Non-pigmented ciliary epithelial cell (primary cell): ENCODE measurements around the gene CCDC83.

Source experiments
- DNase-seq: peaks from one replicate; pipeline ENCODE4 v3.0.0-alpha.2; 2010; ENCODE audit warnings: low read depth

CCDC83 gene

GRCh38 chr11:85855341-85855656 lies at the start of gene CCDC83:
CCDC83 (plus strand) TSS chr11:85855383; CDS start chr11:85865124, 9,741 bp downstream.
- DNase-seq: no peak

DNA sequence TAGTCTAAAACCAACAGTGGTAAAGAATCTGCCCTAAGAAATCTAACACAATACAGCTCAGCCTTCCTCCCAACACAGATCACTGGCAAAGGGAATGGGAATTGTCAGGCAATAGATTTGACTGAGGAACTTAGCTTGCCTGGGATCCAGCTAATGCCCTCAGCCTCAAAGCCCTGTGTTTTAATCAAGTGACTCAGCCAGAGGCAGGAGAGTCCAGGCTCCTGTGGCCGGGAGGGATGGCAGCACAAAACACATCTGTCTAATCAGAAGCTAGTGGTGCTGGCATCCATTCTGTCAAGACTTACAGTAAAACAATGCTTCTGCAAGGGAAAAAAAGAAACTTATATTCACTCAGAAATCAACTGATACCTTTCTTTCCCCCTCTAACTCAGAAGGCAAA lies 49.8 kb upstream of the CCDC83 start:
- DNase-seq: no peak

DNA sequence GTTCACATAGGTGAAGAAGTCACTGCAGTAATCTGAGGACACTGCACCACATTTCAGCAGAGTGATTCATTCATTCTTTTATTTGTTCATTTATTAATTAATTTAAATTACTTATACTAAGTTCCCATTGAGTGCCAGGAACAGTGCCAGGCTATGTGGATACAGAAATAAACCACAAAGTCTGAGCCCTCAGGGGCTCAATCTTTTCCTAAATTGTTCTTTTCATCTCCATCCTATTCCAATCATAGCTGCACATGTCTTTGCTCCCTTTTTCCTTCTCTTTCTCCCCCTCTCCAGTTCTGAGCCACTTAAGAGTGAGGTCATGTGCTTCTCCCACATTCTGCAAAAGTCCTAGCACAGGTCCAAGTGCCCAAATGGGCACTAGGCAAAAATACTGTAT lies 49.2 kb upstream of the CCDC83 start:
- DNase-seq: no peak

DNA sequence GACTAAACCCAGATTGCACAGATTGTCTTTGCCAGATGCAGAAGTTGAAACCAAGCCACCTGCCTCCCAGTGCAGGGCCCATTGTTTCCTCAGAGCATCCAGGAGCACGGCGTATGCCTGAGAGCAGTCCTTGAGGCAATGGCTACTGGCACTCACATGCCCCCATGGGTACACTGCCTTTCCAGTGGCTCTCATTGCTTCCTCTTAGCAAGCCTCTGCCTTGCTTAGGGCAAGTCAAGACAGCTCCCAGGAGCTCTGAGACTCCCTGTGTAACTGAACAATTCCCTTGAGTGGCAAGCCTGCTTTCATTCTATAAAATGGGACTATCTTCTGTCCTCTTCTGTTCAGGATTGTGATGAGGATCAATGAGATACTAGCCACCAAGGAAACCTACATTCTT lies 48.3 kb upstream of the CCDC83 start:
- no peak for DNase-seq

GRCh38 chr11:85809191-85809590 lies 46.0 kb upstream of the CCDC83 start:
- no peak for DNase-seq

DNA sequence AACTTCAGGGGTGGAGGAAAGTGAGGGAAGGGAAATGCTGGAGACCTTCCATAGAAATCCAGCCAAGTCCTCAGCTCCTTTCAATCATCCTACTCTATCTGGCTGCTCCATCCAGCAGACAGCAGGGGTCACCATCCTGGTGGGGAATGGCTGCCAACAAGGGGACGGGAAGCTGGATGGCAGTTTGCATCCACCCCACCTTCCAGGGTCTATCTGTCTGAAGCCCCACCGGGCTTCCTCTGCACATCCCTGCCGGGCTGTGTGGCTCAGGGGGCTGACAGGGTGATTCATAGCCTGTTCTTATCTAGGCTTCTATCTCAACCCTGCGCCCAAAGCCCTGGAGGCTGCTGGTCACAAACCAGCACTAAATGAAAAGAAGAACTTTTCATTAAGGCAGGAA lies 45.3 kb upstream of the CCDC83 start:
- DNase-seq: no peak

GRCh38 chr11:85810521-85810870 lies 44.7 kb upstream of the CCDC83 start:
- no peak for DNase-seq

DNA sequence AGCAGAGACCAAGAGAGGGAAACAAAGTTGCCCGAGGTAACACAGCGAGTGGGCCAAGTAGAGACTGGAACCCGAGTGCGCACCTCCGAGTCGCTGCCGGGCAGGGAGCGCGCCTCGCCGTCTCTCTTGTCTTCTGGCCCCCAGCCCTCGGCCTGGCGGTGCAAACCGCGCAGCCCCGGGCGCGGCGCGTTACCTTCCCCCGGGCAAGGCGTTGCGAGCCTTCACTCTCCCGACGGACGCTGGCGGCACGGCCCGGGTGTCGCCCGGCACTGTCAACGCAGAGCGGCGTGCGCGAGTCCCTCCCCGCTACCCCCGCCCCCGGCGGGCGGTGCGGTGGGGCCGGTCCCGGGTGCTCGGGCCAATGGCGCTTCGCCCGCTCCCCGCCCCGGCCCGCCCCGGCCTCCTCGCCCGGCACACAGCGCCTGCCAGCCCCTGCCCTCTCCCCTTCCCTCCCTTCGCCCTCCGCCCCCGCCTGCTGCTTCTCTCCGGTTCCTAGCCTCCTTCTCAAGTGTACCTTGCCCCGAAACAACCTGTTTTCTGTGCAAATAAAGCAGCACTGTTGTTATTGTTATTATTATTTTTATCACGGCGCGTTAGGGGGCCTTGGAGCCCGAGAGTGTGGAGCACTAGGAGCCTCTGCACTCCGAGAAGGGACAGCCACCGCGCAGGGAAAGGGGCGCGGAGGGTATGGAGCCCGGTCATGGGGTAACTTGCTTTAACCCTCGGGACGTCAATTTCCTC lies 44.1 kb upstream of the CCDC83 start, which contains the start of gene SYTL2:
Gene SYTL2 (minus strand): TSS at position 271 of the 741 bp plus-strand sequence. CDS start 53,416 bp downstream, outside the sequence.
- no peak for DNase-seq

DNA sequence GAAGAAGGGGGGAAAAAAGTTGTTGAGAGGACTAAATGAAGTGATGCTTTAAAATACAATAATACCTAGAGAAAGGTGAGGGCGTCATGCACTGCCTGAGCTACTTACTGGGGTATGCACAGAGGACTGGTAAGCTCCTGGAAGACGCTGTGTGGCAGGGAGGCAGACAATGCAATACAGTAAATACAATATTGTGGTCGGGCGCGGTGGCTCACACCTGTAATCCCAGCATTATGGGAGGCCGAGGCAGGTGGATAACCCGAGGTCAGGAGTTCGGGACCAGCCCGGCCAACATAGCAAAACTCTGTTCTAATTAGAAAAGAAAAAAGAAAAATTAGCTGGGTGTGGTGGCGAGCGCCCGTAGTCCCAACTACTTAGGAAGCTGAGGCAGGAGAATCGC lies 43.6 kb upstream of the CCDC83 start:
- no peak for DNase-seq

DNA sequence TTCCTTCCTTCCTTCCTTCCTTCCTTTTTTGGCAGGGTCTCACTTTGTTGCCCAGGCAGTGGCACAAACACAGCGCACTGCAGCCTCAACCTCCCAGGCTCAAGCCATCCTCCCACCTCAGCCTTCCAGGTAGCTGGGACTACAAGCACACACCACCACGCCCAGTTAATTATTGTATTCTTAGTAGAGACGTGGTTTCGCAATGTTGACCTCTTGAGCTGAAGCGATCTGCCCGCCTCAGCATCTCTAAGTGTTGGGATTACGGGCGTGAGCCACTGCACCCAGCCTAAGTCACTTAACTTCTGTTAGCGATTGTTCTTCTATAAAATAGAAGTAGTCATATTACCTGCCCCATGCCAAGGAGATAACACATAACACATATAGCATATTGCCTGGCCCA lies 41.5 kb upstream of the CCDC83 start:
- no peak for DNase-seq

- DNase-seq: peak; percentile 45
Observed at GRCh38 chr11:85815186-85815931, 39.8 kb upstream of the CCDC83 start.

DNA sequence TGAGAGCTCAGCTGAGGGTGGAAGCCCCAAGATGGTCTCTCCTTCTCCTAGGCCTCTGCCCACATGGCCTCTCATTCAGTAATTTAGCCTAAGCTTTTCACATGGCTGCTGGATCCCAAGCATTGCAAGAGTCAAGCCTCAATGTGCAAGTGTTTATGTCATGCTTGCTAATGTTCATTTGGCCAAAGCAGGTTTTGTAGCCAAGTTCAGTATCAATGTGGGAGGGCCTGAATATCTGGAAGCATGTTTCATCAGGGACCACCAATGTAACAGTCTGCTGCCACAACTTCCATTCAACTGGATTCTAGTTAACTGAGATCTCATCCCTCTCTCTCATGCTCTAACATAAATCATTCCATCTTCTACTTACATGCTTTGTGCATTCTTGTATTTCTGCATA lies 35.7 kb upstream of the CCDC83 start:
- no peak for DNase-seq

- DNase-seq: no peak
Observed at GRCh38 chr11:85821636-85822035, 33.5 kb upstream of the CCDC83 start.

- no peak for DNase-seq
Observed at GRCh38 chr11:85822814-85823213, 32.4 kb upstream of the CCDC83 start.

DNA sequence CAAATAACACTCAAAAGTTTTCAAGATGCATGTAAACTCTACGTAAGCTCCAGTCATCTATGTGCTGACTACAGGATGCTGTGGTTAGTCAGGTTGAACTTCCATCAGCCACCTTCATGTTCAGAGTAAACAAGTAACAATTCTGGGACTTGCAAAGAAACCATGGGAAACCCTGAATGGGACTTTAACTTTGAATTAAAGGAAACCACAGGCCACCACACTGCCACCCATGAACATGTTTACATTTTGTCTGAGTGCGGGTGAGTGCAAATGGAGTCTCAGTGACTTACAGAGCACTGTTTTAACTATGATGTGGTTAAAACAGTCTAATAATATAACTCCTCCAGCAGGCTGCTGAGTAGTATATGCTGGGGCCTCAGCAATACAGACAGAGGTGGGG lies 31.4 kb upstream of the CCDC83 start:
- no peak for DNase-seq

DNA sequence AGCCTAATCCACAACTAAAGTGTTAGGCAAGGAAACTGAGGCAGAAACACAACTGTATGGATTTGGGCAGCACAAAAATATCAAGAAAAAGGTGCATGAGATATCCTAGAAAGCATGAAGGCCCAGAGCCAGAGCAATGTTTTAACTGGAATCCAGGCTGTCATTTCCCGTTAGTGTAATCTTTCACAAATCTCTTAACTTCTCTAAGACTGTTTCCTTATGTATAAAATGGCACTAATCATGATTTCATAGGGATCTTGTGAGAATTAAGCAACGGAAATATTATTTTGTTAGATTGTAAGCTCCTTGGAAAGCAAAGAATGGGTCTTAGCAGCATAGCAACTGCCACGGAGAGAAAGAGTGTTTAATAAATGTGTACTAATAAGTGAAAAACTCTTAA lies 29.6 kb upstream of the CCDC83 start:
- no peak for DNase-seq

- DNase-seq: no peak
Observed at GRCh38 chr11:85826116-85826855, 28.9 kb upstream of the CCDC83 start.

- no peak for DNase-seq
Observed at GRCh38 chr11:85827748-85828639, 27.2 kb upstream of the CCDC83 start.

- no peak for DNase-seq
Observed at GRCh38 chr11:85828640-85828978, 26.6 kb upstream of the CCDC83 start.

- DNase-seq: no peak
Observed at GRCh38 chr11:85829172-85829571, 26.0 kb upstream of the CCDC83 start.

DNA sequence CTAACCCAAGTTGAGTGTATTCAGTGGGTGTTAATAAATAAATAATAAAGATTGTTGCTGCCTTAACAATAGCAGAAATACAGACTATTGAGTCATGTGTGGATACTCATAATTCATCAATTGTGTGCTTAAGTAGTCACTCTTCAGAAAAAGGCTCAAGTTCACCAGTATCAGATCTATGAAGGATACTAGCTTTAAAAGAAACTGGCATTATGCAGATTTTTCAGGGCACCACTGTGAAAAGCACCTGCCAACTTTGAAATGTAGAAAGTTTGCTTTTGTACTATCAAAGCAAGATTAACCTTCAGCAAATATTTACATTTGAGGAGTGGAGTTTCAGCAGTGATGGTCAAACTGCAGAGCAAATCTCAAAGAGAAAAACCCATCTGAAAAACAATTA lies 24.1 kb upstream of the CCDC83 start:
- no peak for DNase-seq

DNA sequence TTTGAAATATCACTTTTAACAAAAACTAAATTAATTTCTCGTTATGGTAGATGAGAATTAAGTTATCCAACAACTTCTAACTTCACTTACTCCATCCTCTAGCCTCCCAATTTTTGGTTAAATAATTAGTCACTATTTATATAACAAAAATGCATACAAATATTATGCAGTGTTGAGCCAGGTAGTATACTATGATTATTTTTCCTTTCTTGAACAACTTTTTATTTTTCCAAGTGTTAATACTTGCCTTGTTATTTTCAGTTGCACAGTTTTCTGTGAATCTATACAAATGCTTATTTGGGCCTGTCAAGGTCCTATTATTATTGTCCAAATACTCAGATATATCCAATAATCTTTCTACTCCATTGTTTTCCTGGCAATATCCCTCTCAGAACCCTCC lies 19.9 kb upstream of the CCDC83 start:
- no peak for DNase-seq
